ENCODE results near the gene ADNP2.

DNA sequence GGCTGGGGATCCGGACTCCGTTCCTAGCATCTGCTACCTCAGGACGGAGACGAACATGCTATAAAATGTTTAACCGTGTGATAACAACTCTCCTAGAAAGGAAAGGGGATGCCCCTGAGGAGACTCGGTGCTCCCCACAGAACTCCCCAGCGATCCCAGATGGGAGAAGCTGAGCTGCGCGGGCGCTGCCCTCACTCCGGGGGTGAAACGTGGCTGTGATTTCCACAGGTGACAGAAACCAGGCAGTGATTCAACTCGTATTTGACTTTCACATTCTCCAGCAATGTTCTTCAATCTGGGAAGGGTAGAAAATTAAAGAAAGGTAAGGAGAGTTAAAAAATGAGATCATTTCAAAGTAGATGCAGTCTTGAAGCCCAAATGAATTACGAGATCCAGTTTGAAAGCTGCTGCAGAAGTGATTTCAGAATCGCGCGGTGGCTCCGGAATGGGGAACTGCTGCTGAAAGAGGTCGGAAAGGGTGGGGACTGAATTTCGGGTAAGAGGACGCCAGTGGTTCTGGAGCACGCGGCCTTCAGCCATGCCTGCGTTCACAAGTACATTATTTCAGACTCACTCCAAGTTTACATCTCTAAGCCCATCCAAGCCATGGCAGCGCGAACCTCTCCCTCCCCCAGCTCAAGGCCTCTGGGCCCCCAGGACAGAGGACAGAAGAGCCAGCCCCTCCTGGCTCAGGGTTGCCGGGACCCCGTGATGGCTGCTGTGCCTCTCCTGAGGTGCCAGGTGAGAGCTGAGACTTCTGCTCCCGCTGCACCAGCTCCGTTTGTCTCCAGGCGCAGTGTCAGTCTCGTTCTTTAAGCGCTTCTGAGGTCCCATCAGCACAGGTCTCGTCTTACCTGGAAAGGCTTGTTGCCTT is 39.5 kb downstream of the ADNP2 start:
- TF ChIP-seq, protein P1, sequence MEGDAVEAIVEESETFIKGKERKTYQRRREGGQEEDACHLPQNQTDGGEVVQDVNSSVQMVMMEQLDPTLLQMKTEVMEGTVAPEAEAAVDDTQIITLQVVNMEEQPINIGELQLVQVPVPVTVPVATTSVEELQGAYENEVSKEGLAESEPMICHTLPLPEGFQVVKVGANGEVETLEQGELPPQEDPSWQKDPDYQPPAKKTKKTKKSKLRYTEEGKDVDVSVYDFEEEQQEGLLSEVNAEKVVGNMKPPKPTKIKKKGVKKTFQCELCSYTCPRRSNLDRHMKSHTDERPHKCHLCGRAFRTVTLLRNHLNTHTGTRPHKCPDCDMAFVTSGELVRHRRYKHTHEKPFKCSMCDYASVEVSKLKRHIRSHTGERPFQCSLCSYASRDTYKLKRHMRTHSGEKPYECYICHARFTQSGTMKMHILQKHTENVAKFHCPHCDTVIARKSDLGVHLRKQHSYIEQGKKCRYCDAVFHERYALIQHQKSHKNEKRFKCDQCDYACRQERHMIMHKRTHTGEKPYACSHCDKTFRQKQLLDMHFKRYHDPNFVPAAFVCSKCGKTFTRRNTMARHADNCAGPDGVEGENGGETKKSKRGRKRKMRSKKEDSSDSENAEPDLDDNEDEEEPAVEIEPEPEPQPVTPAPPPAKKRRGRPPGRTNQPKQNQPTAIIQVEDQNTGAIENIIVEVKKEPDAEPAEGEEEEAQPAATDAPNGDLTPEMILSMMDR (IDR thresholded peaks at IDR 0.05; ENCODE audit: low read depth, low read length), result no peak
- TF ChIP-seq EZH2phosphoT487 (IDR thresholded peaks at IDR 0.05; ENCODE audit: low read depth), result no peak
